Gastroesophageal sphincter (tissue), 4 donors: ENCODE results near the gene NHLRC2. TPM values are rescaled to one million over a fixed set of nuclear protein-coding genes. Genes with fewer than 3 reads are reported as not detected.

Source experiments
- ATAC-seq: fragments of 150-250 bp; one replicate; pipeline ENCODE4 v1.9.1; 2016; ENCODE audit warnings: mild to moderate bottlenecking, moderate library complexity
- H3K27ac ChIP-seq, 4 donors: fragments of 200-600 bp; sonication (generic) in 3 of 4; 1 replicate in 3 of 4; 2 replicates in 1 of 4; pipeline ENCODE4 v1.5.1; 2016 to 2019
- H3K27me3 ChIP-seq: fragments of 200-600 bp; sonication (generic); one replicate; pipeline ENCODE4 v1.5.1; 2019
- H3K36me3 ChIP-seq, 2 donors: fragments of 200-600 bp; sonication (generic); one replicate each; pipeline ENCODE4 v1.5.1; 2019; ENCODE audit warnings: control low read depth in 1 of 2
- H3K4me1 ChIP-seq, 3 donors: fragments of 200-600 bp; sonication (generic); 1 replicate in 2 of 3; 2 replicates in 1 of 3; pipeline ENCODE4 v1.5.1; 2016 to 2019; ENCODE audit warnings: control low read depth in 2 of 3
- H3K4me3 ChIP-seq, 2 donors: fragments of 200-600 bp; sonication (generic); one replicate each; pipeline ENCODE4 v1.5.1; 2019; ENCODE audit warnings: mild to moderate bottlenecking in 1 of 2, moderate library complexity in 1 of 2
- H3K9me3 ChIP-seq, 3 donors: fragments of 200-600 bp; sonication (generic); one replicate each; pipeline ENCODE4 v1.5.1; 2017 to 2019; ENCODE audit warnings: control low read depth in 2 of 3
- CTCF ChIP-seq, 4 experiments: fragments of 200-600 bp in 2 of 4; fragments of 450-650 bp in 2 of 4; sonication (generic) in 1 of 4; IDR thresholded peaks; one replicate each; pipeline ENCODE4 v1.5.1; 2017 to 2019; ENCODE audit warnings: antibody characterized with exemption in 4 of 4, mild to moderate bottlenecking in 2 of 4, moderate library complexity in 2 of 4
- EP300 ChIP-seq: sonication (generic); formaldehyde crosslinking; IDR thresholded peaks from one replicate; pipeline ENCODE4 v1.6.1; 2017; ENCODE audit warnings: antibody characterized with exemption, mild to moderate bottlenecking
- POLR2A ChIP-seq, 2 donors: fragments of 450-650 bp; IDR thresholded peaks; one replicate each; pipeline ENCODE4 v1.6.1; 2017; ENCODE audit warnings: antibody characterized with exemption in 2 of 2, mild to moderate bottlenecking in 2 of 2, moderate library complexity in 1 of 2
- POLR2AphosphoS5 ChIP-seq: sonication (generic); formaldehyde crosslinking; IDR thresholded peaks from one replicate; pipeline ENCODE4 v1.6.1; 2017; ENCODE audit warnings: antibody characterized with exemption
- WGBS, 2 donors: methylation state at CpG; one replicate each; pipeline ENCODE4 v1.1.5; 2018; ENCODE audit warnings: low coverage in 1 of 2; 5-methylcytosine and 5-hydroxymethylcytosine counted together
- total RNA-seq, 4 donors: library from RNA; depleted of rRNA; stranded (reverse); fragments of >200 nt; gene quantifications; one replicate each; pipeline ENCODE4 v1.1.0, GENCODE V29; 2016

NHLRC2 gene
- total RNA-seq, 4 donors from 2014 or later = 41.2 to 80.9 (median 62.1) TPM

GRCh38 chr10:113930482-113931057 is 76.1 kb downstream of the NHLRC2 start:
- no peak for ATAC-seq
- WGBS, 2 donors = 56 to 74% methylated on average over 2 to 3 of the region's 3 CpGs
- Histone ChIP-seq H3K4me1 (no peaks in the 10 kb centered on the region), H3K9me3 (no peaks in the 10 kb centered on the region), H3K36me3 (no peaks in the 10 kb centered on the region), H3K4me3 (no peak overlapping the region), H3K27ac (no peak overlapping the region), H3K27me3 (no peaks in the 10 kb centered on the region)
- no peak for TF ChIP-seq POLR2A (IDR thresholded peaks at IDR 0.05)
- no peak for TF ChIP-seq POLR2AphosphoS5
- no peak for TF ChIP-seq EP300
- TF ChIP-seq CTCF (IDR thresholded peaks at IDR 0.05) = no peak

DNA sequence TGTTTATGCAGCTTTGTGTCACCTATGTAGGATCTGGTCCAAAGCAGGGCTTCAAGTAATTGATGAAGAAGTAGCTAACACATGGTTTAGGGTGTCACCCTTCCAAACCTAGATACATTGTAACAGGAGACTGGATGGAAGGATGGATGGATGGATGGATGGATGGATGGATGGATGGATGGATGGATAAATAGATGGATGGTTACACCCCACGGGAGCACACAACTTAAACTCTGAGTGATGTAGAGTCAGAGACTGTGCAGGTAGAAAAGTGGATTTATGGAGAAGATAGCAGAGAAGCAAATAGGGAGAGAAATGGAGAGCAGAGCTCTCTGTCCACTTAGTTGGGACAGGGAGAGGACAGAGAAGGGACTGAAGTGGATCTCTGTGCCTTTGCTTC is 78.4 kb downstream of the NHLRC2 start:
- Histone ChIP-seq H3K4me3 (no peak overlapping the region), H3K27me3 (no peaks in the 10 kb centered on the region), H3K9me3 (no peaks in the 10 kb centered on the region), H3K4me1 (no peaks in the 10 kb centered on the region), H3K27ac (no peak overlapping the region), H3K36me3 (no peaks in the 10 kb centered on the region)
- no peak for ATAC-seq
- TF ChIP-seq POLR2AphosphoS5 = no peak
- TF ChIP-seq CTCF (IDR thresholded peaks at IDR 0.05) = no peak
- no peak for TF ChIP-seq POLR2A (IDR thresholded peaks at IDR 0.05)
- no peak for TF ChIP-seq EP300
- WGBS, 2 donors = 63 to 78% methylated on average over 1 of the region's 1 CpG

GRCh38 chr10:113933894-113934532 is 79.6 kb downstream of the NHLRC2 start:
- Histone ChIP-seq H3K36me3 (no peaks in the 10 kb centered on the region), H3K4me1 (no peaks in the 10 kb centered on the region), H3K27me3 (no peaks in the 10 kb centered on the region), H3K9me3 (no peaks in the 10 kb centered on the region), H3K4me3 (no peak overlapping the region), H3K27ac (no peak overlapping the region)
- TF ChIP-seq CTCF (IDR thresholded peaks at IDR 0.05) (no peak), EP300 (no peak), POLR2A (IDR thresholded peaks at IDR 0.05) (no peak), POLR2AphosphoS5 (no peak)
- WGBS, 2 donors = 48 to 74% methylated on average over 3 to 6 of the region's 8 CpGs
- no peak for ATAC-seq

GRCh38 chr10:113937258-113937657 is 82.8 kb downstream of the NHLRC2 start:
- H3K4me3 ChIP-seq = no peak overlapping the region
- TF ChIP-seq EP300 (no peak), CTCF (IDR thresholded peaks at IDR 0.05) (no peak), POLR2AphosphoS5 (no peak), POLR2A (IDR thresholded peaks at IDR 0.05) (no peak)
- no peaks in the 10 kb centered on the region for H3K27me3 ChIP-seq
- H3K4me1 ChIP-seq = no peaks in the 10 kb centered on the region
- H3K27ac ChIP-seq = no peak overlapping the region
- no peak for ATAC-seq
- no peaks in the 10 kb centered on the region for H3K36me3 ChIP-seq
- H3K9me3 ChIP-seq = no peaks in the 10 kb centered on the region

DNA sequence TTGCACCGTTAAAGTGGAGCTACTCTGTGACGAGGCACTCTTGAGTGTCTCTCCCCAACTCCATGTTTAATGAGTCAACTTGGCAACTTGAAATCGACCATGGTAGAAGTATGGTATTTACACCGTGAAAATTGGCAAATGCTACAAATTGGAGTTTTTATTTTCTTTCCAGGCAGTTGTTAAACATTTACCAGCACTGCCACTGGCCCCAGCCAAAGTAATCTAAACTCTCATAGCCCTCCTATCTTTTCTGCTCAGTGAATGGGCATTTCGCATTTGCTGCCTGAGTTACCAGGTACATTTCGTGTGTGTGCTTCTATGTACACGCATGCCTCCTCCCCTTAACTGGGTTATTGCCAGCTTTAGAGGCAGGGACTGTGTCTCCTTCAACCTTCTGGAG is 83.3 kb downstream of the NHLRC2 start:
- no peaks in the 10 kb centered on the region for H3K27me3 ChIP-seq
- H3K4me1 ChIP-seq = no peaks in the 10 kb centered on the region
- H3K27ac ChIP-seq = no peak overlapping the region
- H3K36me3 ChIP-seq = no peaks in the 10 kb centered on the region
- TF ChIP-seq POLR2A (IDR thresholded peaks at IDR 0.05) (no peak), CTCF (IDR thresholded peaks at IDR 0.05) (no peak), POLR2AphosphoS5 (no peak), EP300 (no peak)
- no peak for ATAC-seq
- no peak overlapping the region for H3K4me3 ChIP-seq
- no peaks in the 10 kb centered on the region for H3K9me3 ChIP-seq
- 78 to 80% methylated on average over 7 of the region's 7 CpGs for WGBS, 2 donors
